Esophagus muscularis mucosa (tissue), 4 donors: Measurements from ENCODE around the gene KRT83. TPM values are rescaled to one million over a fixed set of nuclear protein-coding genes. Genes with fewer than 3 reads are reported as not detected.

Experiments
- DNase-seq: peaks from one replicate; pipeline ENCODE4 v3.0.0-alpha.2; 2017; ENCODE audit errors: extremely low spot score
- H3K27ac ChIP-seq, 4 donors: fragments of 200-600 bp; sonication (generic); replicated peaks in 1 of 4; 1 replicate in 3 of 4; 2 replicates in 1 of 4; pipeline ENCODE4 v1.5.1; 2016 to 2019; ENCODE audit warnings: mild to moderate bottlenecking in 1 of 4
- H3K27me3 ChIP-seq, 4 donors: fragments of 200-600 bp; sonication (generic); one replicate each; pipeline versions ENCODE4 v1.5.1 to v1.6.0; 2016 to 2019
- H3K36me3 ChIP-seq, 4 donors: fragments of 200-600 bp; sonication (generic); one replicate each; pipeline ENCODE4 v1.5.1; 2016 to 2019
- H3K4me1 ChIP-seq, 4 donors: fragments of 200-600 bp; sonication (generic); one replicate each; pipeline ENCODE4 v1.5.1; 2016 to 2019
- H3K4me3 ChIP-seq, 4 donors: fragments of 200-600 bp; sonication (generic); 1 replicate in 2 of 4; 2 replicates in 2 of 4; pipeline ENCODE4 v1.5.1; 2016 to 2019; ENCODE audit warnings: mild to moderate bottlenecking in 4 of 4, moderate library complexity in 1 of 4
- H3K9me3 ChIP-seq, 4 donors: fragments of 200-600 bp; sonication (generic); 1 replicate in 3 of 4; 2 replicates in 1 of 4; pipeline ENCODE4 v1.5.1; 2016 to 2019
- CTCF ChIP-seq, 3 experiments: fragments of 200-600 bp in 2 of 3; fragments of 450-650 bp in 1 of 3; sonication (generic) in 2 of 3; IDR thresholded peaks; one replicate each; pipeline ENCODE4 v1.5.1; 2017 to 2019; ENCODE audit warnings: antibody characterized with exemption in 3 of 3, mild to moderate bottlenecking in 2 of 3, moderate library complexity in 1 of 3
- EP300 ChIP-seq: sonication (generic); formaldehyde crosslinking; IDR thresholded peaks from one replicate; pipeline ENCODE4 v1.6.1; 2017; ENCODE audit warnings: antibody characterized with exemption
- POLR2A ChIP-seq: fragments of 450-650 bp; IDR thresholded peaks from one replicate; pipeline ENCODE4 v1.6.1; 2017; ENCODE audit warnings: antibody characterized with exemption, moderate library complexity, mild to moderate bottlenecking, low read depth
- POLR2AphosphoS5 ChIP-seq, 2 donors: sonication (generic); formaldehyde crosslinking; IDR thresholded peaks; one replicate each; pipeline ENCODE4 v1.6.1; 2017; ENCODE audit warnings: antibody characterized with exemption in 2 of 2
- WGBS: methylation state at CpG from one replicate; pipeline ENCODE4 v1.1.5; 2018; 5-methylcytosine and 5-hydroxymethylcytosine counted together
- intact Hi-C: fragments of 100-400 bp; cut with DNase I; formaldehyde crosslinking; loops from one replicate; pipeline ENCODE4 v1.15.1; 2023
- total RNA-seq, 4 donors: library from RNA; depleted of rRNA; stranded (reverse); fragments of >200 nt; gene quantifications; one replicate each; pipeline versions ENCODE4 v1.1.0 to v1.2.1, GENCODE V29; 2016

The KRT83 gene
- total RNA-seq, 4 donors from 2014 or later, result not detected

GRCh38 chr12:52341066-52341580 lies 19.9 kb upstream of the KRT83 start:
- Histone ChIP-seq H3K36me3 (no peaks in the 10 kb centered on the region), H3K27ac (no peak overlapping the region), H3K4me3 (no peak overlapping the region), H3K27me3 (peaks cover 0 to 13% (median 0%) of the 10 kb centered on the region in 4 donors), H3K9me3 (peaks cover 0 to 23% (median 18%) of the 10 kb centered on the region in 4 donors), H3K4me1 (no peaks in the 10 kb centered on the region)
- DNase-seq, result no peak
- intact Hi-C loops, result no loop called here
- no peak for TF ChIP-seq POLR2A
- no peak for TF ChIP-seq EP300
- no peak for TF ChIP-seq CTCF (IDR thresholded peaks at IDR 0.05)
- no peak for TF ChIP-seq POLR2AphosphoS5 (IDR thresholded peaks at IDR 0.05)
- WGBS, result 94% methylated on average over 11 of the region's 14 CpGs

GRCh38 chr12:52338241-52338960 lies 17.2 kb upstream of the KRT83 start:
- intact Hi-C loops, result no loop called here
- Histone ChIP-seq H3K4me3 (no peak overlapping the region), H3K4me1 (no peaks in the 10 kb centered on the region), H3K36me3 (no peaks in the 10 kb centered on the region), H3K27me3 (peaks cover 0 to 3% (median 0%) of the 10 kb centered on the region in 4 donors), H3K9me3 (peaks cover 0 to 23% (median 15%) of the 10 kb centered on the region in 4 donors), H3K27ac (no peak overlapping the region)
- 80% methylated on average over 10 of the region's 10 CpGs for WGBS
- no peak for TF ChIP-seq CTCF (IDR thresholded peaks at IDR 0.05)
- no peak for TF ChIP-seq POLR2A
- TF ChIP-seq EP300, result no peak
- TF ChIP-seq POLR2AphosphoS5 (IDR thresholded peaks at IDR 0.05), result no peak
- no peak for DNase-seq

- Histone ChIP-seq H3K27me3 (peaks cover 0 to 3% (median 0%) of the 10 kb centered on the region in 4 donors), H3K4me3 (no peak overlapping the region), H3K9me3 (peaks cover 0 to 18% (median 11%) of the 10 kb centered on the region in 4 donors), H3K27ac (no peak overlapping the region), H3K4me1 (no peaks in the 10 kb centered on the region), H3K36me3 (no peaks in the 10 kb centered on the region)
- 84% methylated on average over 1 of the region's 1 CpG for WGBS
- TF ChIP-seq POLR2AphosphoS5 (IDR thresholded peaks at IDR 0.05), result no peak
- no peak for TF ChIP-seq POLR2A
- no peak for DNase-seq
- intact Hi-C loops, result no loop called here
Observed at GRCh38 chr12:52337054-52337453, 15.9 kb upstream of the KRT83 start.

- Histone ChIP-seq H3K27me3 (peaks cover 0 to under 1% (median 0%) of the 10 kb centered on the region in 4 donors), H3K27ac (no peak overlapping the region), H3K4me3 (no peak overlapping the region), H3K4me1 (no peaks in the 10 kb centered on the region), H3K36me3 (no peaks in the 10 kb centered on the region), H3K9me3 (peaks cover 0 to 18% (median 11%) of the 10 kb centered on the region in 4 donors)
- WGBS, result 90% methylated on average over 2 of the region's 2 CpGs
- TF ChIP-seq EP300 (no peak), POLR2AphosphoS5 (IDR thresholded peaks at IDR 0.05) (no peak), CTCF (IDR thresholded peaks at IDR 0.05) (no peak), POLR2A (no peak)
- intact Hi-C loops, result no loop called here
- no peak for DNase-seq
Observed at GRCh38 chr12:52336641-52337040, 15.4 kb upstream of the KRT83 start.

- Histone ChIP-seq H3K36me3 (no peaks in the 10 kb centered on the region), H3K9me3 (peaks cover 0 to 18% (median 11%) of the 10 kb centered on the region in 4 donors), H3K4me1 (no peaks in the 10 kb centered on the region), H3K27me3 (no peaks in the 10 kb centered on the region), H3K27ac (no peak overlapping the region), H3K4me3 (no peak overlapping the region)
- 80% methylated on average over 4 of the region's 4 CpGs for WGBS
- intact Hi-C loops, result no loop called here
- TF ChIP-seq POLR2AphosphoS5 (IDR thresholded peaks at IDR 0.05) (no peak), CTCF (IDR thresholded peaks at IDR 0.05) (no peak), POLR2A (no peak), EP300 (no peak)
- no peak for DNase-seq
Observed at GRCh38 chr12:52335598-52336262, 14.5 kb upstream of the KRT83 start.
